ENCODE measurements around the gene DYNLT2.

The DYNLT2 gene

DNA sequence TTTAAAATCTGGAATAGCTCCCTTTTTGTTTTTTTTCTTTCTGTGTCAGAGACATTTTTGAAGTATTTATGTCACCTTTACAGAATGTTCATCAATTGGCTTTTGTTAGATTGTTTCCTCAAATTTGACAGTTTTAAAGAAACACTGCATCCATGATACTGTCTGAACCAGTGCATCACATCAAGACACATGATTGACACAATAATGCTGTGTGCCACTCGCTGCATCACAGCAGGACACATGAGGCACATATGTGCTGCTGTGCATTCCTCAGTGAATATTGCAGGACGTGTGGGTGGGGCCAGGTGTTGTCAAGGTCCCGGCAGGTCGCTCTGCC, 37.4 kb upstream of the DYNLT2 start:
- Mint-ChIP-seq H3K9me3 (ENCODE audit: low read depth) (no peaks in the 10 kb centered on the region), H3K4me1 (ENCODE audit: low read depth) (peaks cover 11% of the 10 kb centered on the region), H3K4me3 (peak overlapping the region; percentile 59), H3K27me3 (peaks cover 22% of the 10 kb centered on the region), H3K36me3 (peaks cover 6% of the 10 kb centered on the region), H3K27ac (no peak overlapping the region)

DNA sequence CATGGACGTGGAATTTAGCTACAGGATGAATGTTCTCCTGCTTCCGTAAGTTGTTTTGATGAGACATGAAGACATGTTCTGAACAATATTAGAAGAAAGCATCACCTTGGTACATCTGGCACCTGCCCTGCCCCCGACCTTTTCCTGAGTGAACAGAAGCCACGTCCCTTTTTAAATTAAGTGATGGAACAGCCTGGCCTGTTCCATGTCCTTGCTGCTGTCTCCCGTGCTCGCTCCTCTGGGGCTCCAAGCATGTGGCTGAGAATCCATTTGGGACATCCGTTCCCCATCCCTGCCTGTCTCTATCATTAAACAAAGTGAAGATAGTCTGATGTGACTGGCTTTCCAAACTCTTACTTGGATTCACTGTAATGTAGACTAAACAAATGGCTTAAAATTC, 36.4 kb upstream of the DYNLT2 start:
- Mint-ChIP-seq H3K4me1 (ENCODE audit: low read depth) (peaks cover 11% of the 10 kb centered on the region), H3K9me3 (ENCODE audit: low read depth) (no peaks in the 10 kb centered on the region), H3K4me3 (no peak overlapping the region), H3K27me3 (peaks cover 15% of the 10 kb centered on the region), H3K36me3 (peaks cover 10% of the 10 kb centered on the region), H3K27ac (no peak overlapping the region)

DNA sequence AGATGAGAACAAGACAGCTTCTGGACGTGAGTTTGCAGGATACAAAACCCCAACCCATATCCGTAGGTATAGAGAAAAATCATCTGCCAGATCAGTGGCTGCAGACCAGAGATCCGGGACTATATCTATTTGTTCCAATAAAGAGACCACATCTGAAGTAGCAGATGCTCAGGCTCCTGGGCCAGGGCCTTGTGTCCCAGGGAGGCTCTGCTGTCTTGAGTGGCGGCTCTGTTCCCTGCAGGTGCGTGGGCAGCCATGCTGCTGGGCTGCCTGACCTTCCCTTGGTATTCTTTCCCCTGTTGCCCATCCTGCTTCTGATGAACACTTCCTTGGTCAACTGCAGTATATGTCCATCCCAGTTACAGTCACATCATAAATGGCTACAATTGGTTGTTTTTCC, 35.0 kb upstream of the DYNLT2 start:
- no peaks in the 10 kb centered on the region for H3K9me3 Mint-ChIP-seq (ENCODE audit: low read depth)
- peaks cover 11% of the 10 kb centered on the region for H3K4me1 Mint-ChIP-seq (ENCODE audit: low read depth)
- peaks cover 11% of the 10 kb centered on the region for H3K36me3 Mint-ChIP-seq
- no peak overlapping the region for H3K27ac Mint-ChIP-seq
- no peak overlapping the region for H3K4me3 Mint-ChIP-seq
- H3K27me3 Mint-ChIP-seq, result peaks cover 8% of the 10 kb centered on the region

DNA sequence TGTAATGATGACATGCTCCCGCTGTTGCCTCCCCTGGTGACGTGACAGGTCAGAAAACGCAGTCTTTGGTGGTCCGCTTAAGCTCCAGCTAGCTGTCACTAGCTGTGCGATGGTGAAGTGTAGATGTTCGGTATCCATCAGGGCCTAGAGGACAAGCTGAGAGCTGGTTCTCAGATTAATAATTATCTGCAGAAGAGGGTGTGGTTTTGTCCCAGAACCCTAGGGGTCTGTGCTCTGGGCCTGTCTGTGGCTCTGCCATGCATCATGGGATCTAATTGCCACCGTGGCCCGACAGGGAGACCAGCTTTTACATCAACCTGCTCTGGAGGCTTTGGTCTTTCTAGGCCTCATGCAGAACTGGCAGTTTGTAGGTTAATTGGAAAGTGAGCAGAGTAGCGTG, 34.2 kb upstream of the DYNLT2 start:
- Mint-ChIP-seq H3K9me3 (ENCODE audit: low read depth) (no peaks in the 10 kb centered on the region), H3K36me3 (peaks cover 15% of the 10 kb centered on the region), H3K27ac (no peak overlapping the region), H3K4me3 (no peak overlapping the region), H3K27me3 (peaks cover 2% of the 10 kb centered on the region), H3K4me1 (ENCODE audit: low read depth) (peaks cover 8% of the 10 kb centered on the region)

DNA sequence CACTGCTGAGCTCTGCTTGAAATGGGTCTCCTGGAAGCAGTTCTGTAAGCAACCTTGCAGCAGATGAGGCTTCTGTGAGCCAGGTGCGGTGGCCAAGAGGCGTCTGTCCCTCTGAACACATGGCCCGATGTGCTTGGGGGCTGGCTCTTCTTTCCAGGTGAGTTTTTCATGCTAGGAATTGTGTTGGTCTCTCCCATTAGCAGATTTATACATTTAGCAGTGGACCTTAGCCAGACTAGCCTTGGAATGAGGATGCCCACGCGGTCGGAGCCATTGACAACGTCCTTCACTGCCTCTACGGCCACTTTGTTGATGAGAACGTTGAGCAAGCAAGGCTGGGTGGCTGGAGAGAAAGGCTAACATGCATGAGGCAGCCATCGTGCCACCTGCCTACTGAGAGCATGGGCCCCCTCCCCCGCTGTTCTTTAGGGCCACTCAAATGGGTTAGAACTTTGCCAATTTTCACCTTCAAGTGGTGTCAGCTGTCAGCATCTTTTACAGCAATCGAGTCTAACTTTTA, 33.5 kb upstream of the DYNLT2 start:
- no peaks in the 10 kb centered on the region for H3K9me3 Mint-ChIP-seq (ENCODE audit: low read depth)
- H3K4me1 Mint-ChIP-seq (ENCODE audit: low read depth), result peaks cover 3% of the 10 kb centered on the region
- no peak overlapping the region for H3K27ac Mint-ChIP-seq
- H3K4me3 Mint-ChIP-seq, result no peak overlapping the region
- no peaks in the 10 kb centered on the region for H3K27me3 Mint-ChIP-seq
- peaks cover 18% of the 10 kb centered on the region for H3K36me3 Mint-ChIP-seq

DNA sequence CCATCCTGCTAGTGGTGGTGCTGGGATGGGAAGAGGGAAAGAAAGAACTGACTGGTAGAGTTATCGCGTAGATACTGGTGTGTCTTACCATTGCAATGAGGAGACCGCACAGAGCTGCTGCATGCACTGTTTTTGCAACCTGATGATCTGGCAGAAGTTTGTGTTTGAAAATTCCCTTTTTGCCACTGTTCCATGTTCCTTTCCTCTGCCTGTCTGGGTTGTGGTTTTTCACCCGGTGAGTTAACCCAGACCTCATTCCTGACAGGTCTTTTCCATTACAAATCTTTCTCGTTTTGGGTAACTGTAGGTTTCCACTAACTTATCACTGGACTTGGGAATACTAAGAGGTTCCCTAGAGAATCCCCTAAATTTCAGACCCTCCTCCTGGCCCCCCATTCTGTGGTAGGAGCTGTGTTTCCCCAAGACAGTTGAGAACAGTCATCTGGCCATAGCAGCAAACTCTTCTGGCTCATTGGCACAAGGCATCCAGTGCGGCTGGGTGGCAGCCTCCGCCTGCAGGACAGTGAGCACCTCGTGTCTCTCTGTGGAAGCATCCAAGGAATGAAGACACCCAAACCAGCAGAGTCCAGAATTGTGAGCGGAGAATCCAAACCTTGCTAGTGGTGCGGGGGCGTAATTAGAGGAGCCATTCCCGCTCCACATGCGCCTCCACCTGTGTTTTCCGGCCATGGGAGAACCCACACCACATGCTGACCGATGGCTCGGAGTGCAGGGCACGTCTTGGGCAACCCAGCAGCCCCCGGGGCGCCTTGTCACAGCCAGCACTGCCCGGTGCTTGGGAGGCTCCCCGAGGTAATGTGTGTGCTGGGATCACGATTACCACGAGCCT, 32.8 kb upstream of the DYNLT2 start:
- Mint-ChIP-seq H3K9me3 (ENCODE audit: low read depth) (no peaks in the 10 kb centered on the region), H3K4me3 (no peak overlapping the region), H3K27me3 (no peaks in the 10 kb centered on the region), H3K36me3 (peaks cover 18% of the 10 kb centered on the region), H3K4me1 (ENCODE audit: low read depth) (no peaks in the 10 kb centered on the region), H3K27ac (no peak overlapping the region)

DNA sequence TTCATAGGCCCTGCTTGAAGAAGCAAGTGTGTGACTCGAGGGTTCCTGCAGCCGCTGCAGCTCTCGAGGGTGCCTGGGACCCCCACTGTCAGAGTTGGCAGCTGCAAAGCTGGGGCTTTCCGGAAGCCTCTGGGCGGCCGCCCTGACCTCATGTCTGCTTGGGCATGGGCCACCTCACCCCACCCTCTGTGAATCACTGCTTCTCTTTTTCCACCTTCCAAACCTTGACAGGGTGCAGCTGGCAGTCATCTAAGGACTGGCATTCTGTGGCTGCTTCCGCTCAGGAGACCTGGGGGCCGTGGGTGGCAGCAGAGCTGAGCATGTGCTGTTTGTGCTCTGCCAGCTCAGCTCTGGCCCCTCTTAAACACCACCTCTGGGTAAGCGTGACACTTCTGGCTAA, 32.0 kb upstream of the DYNLT2 start:
- Mint-ChIP-seq H3K4me1 (ENCODE audit: low read depth) (no peaks in the 10 kb centered on the region), H3K27ac (no peak overlapping the region), H3K9me3 (ENCODE audit: low read depth) (no peaks in the 10 kb centered on the region), H3K36me3 (peaks cover 18% of the 10 kb centered on the region), H3K27me3 (no peaks in the 10 kb centered on the region), H3K4me3 (no peak overlapping the region)

DNA sequence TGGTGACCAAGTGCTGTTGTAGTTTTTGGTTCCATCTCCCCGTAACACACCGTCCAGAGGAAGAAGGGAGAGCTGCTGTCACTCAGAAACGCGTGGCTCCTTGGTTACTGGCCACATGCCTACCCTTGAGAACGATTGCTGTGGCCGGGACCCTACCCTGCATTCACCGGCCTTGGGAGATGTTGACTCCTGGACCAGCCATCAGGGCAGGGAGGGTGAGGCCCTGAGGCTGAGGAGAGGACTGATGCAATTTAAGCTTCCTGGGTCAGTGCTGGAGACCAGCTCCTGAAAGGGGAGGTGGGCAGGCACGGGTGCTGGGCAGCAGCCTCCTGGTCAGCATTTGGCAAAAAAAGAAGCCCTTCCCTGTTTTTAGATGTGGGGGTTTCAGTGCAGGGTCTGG, 31.6 kb upstream of the DYNLT2 start:
- no peaks in the 10 kb centered on the region for H3K27me3 Mint-ChIP-seq
- H3K4me1 Mint-ChIP-seq (ENCODE audit: low read depth), result no peaks in the 10 kb centered on the region
- no peaks in the 10 kb centered on the region for H3K9me3 Mint-ChIP-seq (ENCODE audit: low read depth)
- H3K36me3 Mint-ChIP-seq, result peaks cover 18% of the 10 kb centered on the region
- H3K27ac Mint-ChIP-seq, result no peak overlapping the region
- H3K4me3 Mint-ChIP-seq, result no peak overlapping the region

DNA sequence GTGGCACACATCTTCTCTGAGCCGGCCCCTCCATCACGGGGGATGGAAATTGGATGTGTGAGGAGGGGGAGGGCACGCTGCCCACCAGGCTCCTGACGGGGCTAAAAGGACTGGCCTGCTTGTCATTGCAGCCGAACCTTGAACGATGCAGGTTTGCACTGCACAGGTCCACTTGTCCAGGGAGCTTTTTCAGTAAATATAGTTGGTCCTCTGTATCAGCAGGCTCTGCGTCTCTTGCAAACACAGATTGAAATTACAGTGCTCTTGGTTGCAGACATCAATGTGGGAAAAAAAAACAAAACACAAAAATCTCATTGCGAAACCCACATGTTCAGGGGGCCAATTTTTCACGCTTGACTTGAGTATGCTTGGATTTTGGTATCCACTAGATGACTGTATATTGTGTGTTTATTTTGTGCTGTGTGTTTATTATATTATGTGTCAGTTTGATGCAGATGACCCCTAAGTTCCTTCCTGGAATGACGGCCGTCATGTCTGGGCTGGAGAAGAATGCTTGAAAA, 29.3 kb upstream of the DYNLT2 start:
- Mint-ChIP-seq H3K27me3 (no peaks in the 10 kb centered on the region), H3K4me3 (no peak overlapping the region), H3K27ac (no peak overlapping the region), H3K9me3 (ENCODE audit: low read depth) (no peaks in the 10 kb centered on the region), H3K36me3 (peaks cover 26% of the 10 kb centered on the region), H3K4me1 (ENCODE audit: low read depth) (no peaks in the 10 kb centered on the region)

DNA sequence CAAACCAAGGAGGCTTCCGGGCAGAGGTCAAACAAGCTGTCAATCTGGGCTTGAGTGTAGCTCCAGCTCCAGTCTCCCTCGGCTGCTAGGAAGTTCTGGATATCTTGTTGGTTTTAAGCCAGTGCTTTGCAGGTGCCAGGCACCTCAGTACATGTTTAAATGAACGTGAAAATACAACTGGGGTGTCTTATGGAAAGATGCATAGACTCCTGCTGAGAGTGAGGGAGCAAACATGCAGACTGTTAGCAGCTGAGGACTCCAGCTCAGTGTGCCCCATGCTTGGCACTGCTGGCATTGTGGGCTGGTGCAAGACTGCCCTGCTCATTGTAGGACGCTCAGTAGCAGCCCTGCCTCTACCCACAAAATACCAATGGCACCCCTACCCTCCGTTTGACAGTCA, 28.5 kb upstream of the DYNLT2 start:
- no peaks in the 10 kb centered on the region for H3K27me3 Mint-ChIP-seq
- H3K4me3 Mint-ChIP-seq, result no peak overlapping the region
- H3K36me3 Mint-ChIP-seq, result peaks cover 27% of the 10 kb centered on the region
- no peak overlapping the region for H3K27ac Mint-ChIP-seq
- H3K9me3 Mint-ChIP-seq (ENCODE audit: low read depth), result no peaks in the 10 kb centered on the region
- no peaks in the 10 kb centered on the region for H3K4me1 Mint-ChIP-seq (ENCODE audit: low read depth)

DNA sequence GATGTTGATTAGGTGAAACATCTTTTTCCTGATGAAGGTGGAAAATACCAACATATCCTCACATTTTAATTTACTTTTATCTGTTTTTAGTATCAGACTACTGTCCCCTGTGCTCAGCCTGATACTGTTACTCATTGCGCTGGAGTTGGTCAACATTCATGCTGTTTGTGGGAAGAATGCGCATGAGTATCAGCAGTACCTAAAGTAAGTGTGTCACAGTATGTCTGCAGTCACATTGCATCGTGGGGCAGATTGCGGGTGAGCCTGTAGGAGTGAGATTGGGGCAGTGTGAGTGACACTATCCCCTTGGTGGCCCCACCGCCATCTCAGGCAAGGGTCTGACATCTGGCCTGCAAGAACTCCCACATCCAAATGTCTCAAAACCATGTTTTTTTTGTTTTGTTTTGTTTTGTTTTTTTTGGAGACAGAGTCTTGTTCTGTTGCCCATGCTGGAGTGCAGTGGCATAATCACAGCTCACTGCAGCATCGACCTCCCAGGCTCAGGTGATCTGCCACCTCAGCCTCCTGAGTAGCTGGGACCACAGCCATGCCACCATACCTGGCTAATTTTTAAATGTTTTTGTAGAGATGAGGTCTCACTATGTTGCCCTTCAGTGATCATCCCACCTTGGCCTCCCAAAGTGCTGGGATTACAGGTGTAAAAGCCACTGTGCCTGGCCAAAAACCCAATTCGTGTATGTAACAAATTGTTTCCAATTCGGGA, 27.9 kb upstream of the DYNLT2 start:
- Mint-ChIP-seq H3K4me3 (no peak overlapping the region), H3K36me3 (peaks cover 27% of the 10 kb centered on the region), H3K4me1 (ENCODE audit: low read depth) (no peaks in the 10 kb centered on the region), H3K27me3 (no peaks in the 10 kb centered on the region), H3K27ac (no peak overlapping the region), H3K9me3 (ENCODE audit: low read depth) (no peaks in the 10 kb centered on the region)

DNA sequence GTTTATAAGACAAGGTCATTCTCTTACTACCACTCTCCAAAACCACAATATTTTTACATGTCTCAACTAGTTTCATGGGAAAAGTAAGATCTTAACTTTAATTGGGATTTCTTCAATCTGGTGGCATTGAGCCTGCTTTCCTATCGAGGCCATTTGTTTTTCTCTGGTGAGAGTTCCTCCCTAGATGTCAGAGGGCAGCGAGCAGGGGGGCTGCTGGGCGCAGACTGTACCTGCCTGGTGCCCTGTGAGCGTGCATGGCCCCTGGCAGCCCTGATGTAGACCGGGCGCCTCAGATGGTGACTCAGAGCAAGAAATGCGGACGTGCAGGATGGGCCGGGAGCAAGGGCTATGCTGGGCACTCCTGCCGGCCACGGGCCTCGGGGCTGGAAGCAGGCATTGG, 27.3 kb upstream of the DYNLT2 start:
- Mint-ChIP-seq H3K36me3 (peaks cover 21% of the 10 kb centered on the region), H3K9me3 (ENCODE audit: low read depth) (no peaks in the 10 kb centered on the region), H3K4me3 (no peak overlapping the region), H3K27me3 (no peaks in the 10 kb centered on the region), H3K4me1 (ENCODE audit: low read depth) (no peaks in the 10 kb centered on the region), H3K27ac (no peak overlapping the region)

DNA sequence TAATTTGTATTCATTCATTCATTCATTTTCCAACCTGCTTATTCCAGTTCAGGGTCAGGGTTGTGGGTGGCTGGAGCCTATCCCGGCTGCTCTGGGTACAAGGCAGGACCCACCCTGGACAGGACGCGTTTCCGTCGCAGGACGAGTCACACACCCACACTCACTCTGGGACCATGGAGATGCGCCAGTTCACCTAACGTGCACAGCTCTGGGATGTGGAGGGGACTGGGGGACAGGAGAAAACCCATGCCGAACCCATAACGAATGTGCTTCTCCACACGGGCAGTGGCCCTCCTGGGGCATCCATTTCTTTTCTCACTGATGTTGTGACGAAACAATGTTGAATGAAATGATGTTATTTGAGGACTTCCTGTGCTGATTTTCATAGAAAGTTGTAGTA, 26.5 kb upstream of the DYNLT2 start:
- no peaks in the 10 kb centered on the region for H3K4me1 Mint-ChIP-seq (ENCODE audit: low read depth)
- H3K36me3 Mint-ChIP-seq, result peaks cover 19% of the 10 kb centered on the region
- H3K27ac Mint-ChIP-seq, result no peak overlapping the region
- H3K27me3 Mint-ChIP-seq, result no peaks in the 10 kb centered on the region
- no peak overlapping the region for H3K4me3 Mint-ChIP-seq
- H3K9me3 Mint-ChIP-seq (ENCODE audit: low read depth), result no peaks in the 10 kb centered on the region

DNA sequence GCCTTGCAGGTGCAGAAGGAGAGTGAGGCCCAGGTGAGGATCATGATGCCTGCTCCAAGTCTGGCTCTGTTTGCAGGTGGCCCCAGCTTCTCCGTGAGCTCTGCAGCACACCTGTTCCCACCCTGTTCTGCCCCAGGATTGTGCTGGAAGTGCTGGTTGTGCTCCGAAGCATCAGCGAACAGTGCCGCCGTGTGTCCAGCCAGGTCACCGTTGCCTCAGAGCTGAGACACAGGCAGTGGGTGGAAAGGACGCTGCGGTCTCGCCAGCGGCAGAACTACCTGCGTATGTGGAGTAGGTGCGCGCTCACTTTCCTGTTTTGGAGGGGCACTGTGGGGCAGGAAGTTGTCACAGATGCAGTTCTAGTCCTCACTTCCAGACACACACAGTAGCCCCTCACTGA, 25.0 kb upstream of the DYNLT2 start:
- Mint-ChIP-seq H3K27ac (no peak overlapping the region), H3K4me3 (no peak overlapping the region), H3K9me3 (ENCODE audit: low read depth) (no peaks in the 10 kb centered on the region), H3K4me1 (ENCODE audit: low read depth) (no peaks in the 10 kb centered on the region), H3K27me3 (no peaks in the 10 kb centered on the region), H3K36me3 (peaks cover 21% of the 10 kb centered on the region)

DNA sequence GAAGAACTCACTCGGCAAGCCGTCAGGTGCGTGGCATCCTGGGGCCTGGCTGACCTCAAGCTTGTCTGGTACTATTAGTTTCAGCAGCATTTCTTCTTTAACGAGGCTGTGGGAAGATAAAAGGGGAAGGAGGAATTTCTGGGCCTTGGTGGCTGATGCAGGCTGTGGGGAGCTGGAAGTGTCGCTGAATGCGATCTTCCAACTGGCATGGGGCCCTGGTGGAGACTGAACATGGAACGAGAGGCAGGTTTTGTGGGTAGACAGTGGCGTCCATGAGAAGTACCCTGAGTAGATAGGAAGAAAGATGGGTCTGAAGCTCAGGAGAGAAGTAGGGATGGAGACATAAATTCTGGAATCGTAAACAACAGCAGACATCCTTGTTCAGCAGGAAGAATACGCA, 23.9 kb upstream of the DYNLT2 start:
- H3K4me3 Mint-ChIP-seq, result no peak overlapping the region
- H3K27me3 Mint-ChIP-seq, result no peaks in the 10 kb centered on the region
- H3K36me3 Mint-ChIP-seq, result peaks cover 13% of the 10 kb centered on the region
- no peaks in the 10 kb centered on the region for H3K9me3 Mint-ChIP-seq (ENCODE audit: low read depth)
- H3K4me1 Mint-ChIP-seq (ENCODE audit: low read depth), result no peaks in the 10 kb centered on the region
- H3K27ac Mint-ChIP-seq, result no peak overlapping the region
